Putamen (tissue), 1 donor: Measurements from ENCODE around the gene GNAS-AS1.

Source experiments
- DNase-seq: peaks from one replicate; pipeline ENCODE4 v3.0.0-alpha.2; 2016; ENCODE audit warnings: low spot score

GNAS-AS1 gene

GRCh38 chr20:58855506-58856389 lies 5.0 kb upstream of the GNAS-AS1 start:
- DNase-seq, result no peak

DNA sequence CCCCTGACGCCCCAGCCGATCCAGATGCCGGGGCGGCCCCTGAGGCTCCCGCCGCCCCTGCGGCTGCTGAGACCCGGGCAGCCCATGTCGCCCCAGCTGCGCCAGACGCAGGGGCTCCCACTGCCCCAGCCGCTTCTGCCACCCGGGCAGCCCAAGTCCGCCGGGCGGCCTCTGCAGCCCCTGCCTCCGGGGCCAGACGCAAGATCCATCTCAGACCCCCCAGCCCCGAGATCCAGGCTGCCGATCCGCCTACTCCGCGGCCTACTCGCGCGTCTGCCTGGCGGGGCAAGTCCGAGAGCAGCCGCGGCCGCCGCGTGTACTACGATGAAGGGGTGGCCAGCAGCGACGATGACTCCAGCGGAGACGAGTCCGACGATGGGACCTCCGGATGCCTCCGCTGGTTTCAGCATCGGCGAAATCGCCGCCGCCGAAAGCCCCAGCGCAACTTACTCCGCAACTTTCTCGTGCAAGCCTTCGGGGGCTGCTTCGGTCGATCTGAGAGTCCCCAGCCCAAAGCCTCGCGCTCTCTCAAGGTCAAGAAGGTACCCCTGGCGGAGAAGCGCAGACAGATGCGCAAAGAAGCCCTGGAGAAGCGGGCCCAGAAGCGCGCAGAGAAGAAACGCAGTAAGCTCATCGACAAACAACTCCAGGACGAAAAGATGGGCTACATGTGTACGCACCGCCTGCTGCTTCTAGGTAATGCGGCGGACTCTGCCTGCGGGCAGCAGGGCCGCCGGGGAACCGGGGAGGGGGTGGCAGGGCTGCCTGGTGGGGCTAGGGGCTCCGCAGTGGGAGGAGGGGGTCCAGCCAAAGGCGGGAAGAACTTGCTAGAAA lies 4.2 kb upstream of the GNAS-AS1 start:
- DNase-seq, result no peak

- no peak for DNase-seq
Measured at GRCh38 chr20:58853976-58854637, 3.4 kb upstream of the GNAS-AS1 start.

DNA sequence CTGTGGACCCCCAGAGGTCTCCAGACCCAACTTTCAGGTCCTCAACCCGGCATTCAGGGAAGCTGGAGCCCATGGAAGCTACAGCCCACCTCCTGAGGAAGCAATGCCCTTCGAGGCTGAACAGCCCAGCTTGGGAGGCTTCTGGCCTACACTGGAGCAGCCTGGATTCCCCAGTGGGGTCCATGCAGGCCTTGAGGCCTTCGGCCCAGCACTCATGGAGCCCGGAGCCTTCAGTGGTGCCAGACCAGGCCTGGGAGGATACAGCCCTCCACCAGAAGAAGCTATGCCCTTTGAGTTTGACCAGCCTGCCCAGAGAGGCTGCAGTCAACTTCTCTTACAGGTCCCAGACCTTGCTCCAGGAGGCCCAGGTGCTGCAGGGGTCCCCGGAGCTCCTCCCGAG lies 2.8 kb upstream of the GNAS-AS1 start:
- DNase-seq, result no peak

DNA sequence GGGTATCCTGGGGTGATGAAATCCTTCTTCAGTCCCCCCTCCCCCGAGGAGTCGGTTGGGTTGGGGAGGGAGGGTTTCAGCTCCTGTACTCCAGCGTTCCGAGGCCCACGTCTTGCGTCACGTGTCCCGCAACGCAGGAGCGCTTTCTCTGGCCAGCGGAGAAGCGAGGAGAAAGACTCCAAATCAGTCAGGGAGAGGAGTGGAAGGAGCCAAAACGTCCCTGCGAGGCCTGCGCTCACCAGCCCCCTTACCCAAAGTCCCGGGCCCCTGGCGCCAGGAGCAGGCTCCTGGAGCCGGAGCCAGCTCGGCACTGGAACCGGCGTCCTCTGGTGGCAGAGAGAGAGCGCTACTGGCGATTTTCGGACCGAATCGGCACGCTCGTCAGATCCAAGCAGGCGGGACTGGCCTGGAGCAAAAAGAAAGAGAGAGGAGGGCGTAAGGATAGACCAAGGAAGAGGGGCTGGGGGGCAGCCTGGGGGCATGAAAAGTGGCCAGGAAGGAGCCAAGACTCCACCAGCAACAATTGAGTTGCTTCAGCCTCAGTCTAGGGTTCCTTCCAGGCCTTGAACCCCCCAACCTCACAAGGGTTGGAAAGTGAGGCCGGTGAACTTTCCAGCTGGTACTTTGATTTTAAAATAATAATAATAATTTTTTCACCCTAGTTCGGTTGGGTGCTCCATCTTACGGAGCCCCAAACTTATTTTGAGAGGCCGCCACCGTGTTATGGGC lies 2.0 kb upstream of the GNAS-AS1 start, which contains the start of gene GNAS:
GNAS (plus strand) TSS at position 174 of the 729 bp plus-strand sequence.
- DNase-seq, result no peak

- DNase-seq, result no peak
Measured at GRCh38 chr20:58851969-58852458, 1.3 kb upstream of the GNAS-AS1 start.

GRCh38 chr20:58851221-58851968 lies 693 bp upstream of the GNAS-AS1 start:
- no peak for DNase-seq

GRCh38 chr20:58847463-58847862 lies 3.2 kb downstream of the GNAS-AS1 start:
- no peak for DNase-seq

DNA sequence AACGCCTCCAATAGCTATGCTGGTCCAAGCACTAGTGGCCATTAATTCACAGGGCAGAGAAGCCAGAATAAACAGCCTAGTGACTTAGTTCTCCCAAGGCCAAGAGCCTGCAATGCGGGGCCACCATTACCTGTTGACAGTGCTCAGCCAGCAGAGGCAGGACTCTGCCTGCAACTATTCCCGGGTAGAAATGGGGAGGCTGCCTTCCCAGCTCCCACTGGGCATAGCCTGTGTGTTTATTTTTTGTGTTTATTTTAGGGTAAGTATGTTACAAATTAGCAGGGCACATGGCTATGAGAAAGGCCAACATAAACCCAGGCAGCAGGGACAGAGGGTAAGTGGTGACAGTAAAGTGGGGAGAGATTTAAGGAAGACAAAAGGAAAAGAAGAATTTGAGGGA lies 5.0 kb downstream of the GNAS-AS1 start:
- DNase-seq, result no peak

DNA sequence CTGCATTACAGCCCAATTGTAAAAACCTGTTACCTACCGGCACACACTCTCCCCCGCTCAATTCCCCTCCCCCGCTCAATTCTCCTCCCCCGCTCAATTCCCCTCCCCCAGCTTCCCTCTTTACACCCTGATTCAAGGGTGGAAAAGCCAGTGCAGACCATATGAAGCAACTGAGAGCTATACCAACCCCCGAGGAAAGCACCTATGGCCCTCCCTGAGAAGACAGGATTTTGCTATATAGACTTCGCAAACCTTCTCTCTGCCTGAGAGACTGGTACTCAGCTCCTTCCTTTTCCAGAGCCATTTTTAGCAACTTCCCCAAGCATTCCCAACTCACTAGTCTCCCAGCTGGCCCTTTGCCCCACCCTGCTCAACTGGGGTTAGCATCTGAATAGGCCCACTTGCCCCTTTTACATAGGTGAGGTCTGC lies 7.6 kb downstream of the GNAS-AS1 start:
- DNase-seq, result no peak

- DNase-seq, result no peak
Measured at GRCh38 chr20:58842276-58842675, 8.4 kb downstream of the GNAS-AS1 start.

GRCh38 chr20:58841539-58842264 lies 9.0 kb downstream of the GNAS-AS1 start:
- DNase-seq, result no peak

- DNase-seq, result no peak
Measured at GRCh38 chr20:58840816-58841538, 9.7 kb downstream of the GNAS-AS1 start.

DNA sequence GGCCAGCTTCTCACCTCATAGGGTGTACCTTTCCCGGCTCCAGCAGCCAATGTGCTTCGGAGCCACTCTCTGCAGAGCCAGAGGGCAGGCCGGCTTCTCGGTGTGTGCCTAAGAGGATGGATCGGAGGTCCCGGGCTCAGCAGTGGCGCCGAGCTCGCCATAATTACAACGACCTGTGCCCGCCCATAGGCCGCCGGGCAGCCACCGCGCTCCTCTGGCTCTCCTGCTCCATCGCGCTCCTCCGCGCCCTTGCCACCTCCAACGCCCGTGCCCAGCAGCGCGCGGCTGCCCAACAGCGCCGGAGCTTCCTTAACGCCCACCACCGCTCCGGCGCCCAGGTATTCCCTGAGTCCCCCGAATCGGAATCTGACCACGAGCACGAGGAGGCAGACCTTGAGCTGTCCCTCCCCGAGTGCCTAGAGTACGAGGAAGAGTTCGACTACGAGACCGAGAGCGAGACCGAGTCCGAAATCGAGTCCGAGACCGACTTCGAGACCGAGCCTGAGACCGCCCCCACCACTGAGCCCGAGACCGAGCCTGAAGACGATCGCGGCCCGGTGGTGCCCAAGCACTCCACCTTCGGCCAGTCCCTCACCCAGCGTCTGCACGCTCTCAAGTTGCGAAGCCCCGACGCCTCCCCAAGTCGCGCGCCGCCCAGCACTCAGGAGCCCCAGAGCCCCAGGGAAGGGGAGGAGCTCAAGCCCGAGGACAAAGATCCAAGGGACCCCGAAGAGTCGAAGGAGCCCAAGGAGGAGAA lies 10.5 kb downstream of the GNAS-AS1 start:
- no peak for DNase-seq

DNA sequence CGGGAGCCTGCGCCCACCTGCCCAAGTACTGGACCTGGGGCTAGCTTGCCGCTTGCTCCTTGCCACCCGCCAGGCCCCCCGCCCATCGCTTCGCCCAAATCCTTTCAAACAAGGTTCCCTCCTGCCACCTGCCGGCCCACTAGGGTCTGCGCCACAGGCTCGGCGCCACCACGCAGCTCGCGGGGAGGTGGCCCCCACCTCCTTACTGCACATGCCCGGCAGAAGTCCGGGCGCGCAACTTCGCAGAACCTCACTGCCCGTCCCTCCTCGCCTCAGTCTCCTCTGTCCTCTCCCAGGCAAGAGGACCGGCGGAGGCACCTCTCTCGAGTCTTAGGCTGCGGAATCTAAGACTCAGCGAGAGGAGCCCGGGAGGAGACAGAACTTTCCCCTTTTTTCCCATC lies 11.2 kb downstream of the GNAS-AS1 start:
- DNase-seq, result no peak

- no peak for DNase-seq
Measured at GRCh38 chr20:58838174-58838573, 12.5 kb downstream of the GNAS-AS1 start.

GRCh38 chr20:58837717-58838116 lies 13.0 kb downstream of the GNAS-AS1 start:
- no peak for DNase-seq

GRCh38 chr20:58836616-58837204 lies 14.0 kb downstream of the GNAS-AS1 start:
- no peak for DNase-seq
